Activated naive CD8-positive, alpha-beta T cell treated with anti-CD3 and anti-CD28 coated beads, Interleukin-2, amount 50 U/mL, for 24 hours (primary cell): ENCODE data around the gene RGPD8.
"Not testable (repeated sequence)": the region's sequence is repeated elsewhere in the genome, so short reads cannot be mapped to it uniquely, and the experiment has no call there.

Experiments
- ATAC-seq: fragments of 150-1000 bp; cut with Tn5 transposase; one replicate; pipeline ENCODE4 v1.10.0; 2021
- DNase-seq: peaks from one replicate; pipeline ENCODE4 v3.0.0; 2021
- H3K27ac Mint-ChIP-seq: one replicate; pipeline ENCODE4 v1.8.0; 2021; ENCODE audit warnings: mild to moderate bottlenecking, mixed read lengths
- H3K27me3 Mint-ChIP-seq: one replicate; pipeline ENCODE4 v1.8.0; 2021; ENCODE audit warnings: mixed read lengths
- H3K36me3 Mint-ChIP-seq: one replicate; pipeline ENCODE4 v1.8.0; 2021; ENCODE audit warnings: low read depth, mixed read lengths
- H3K4me1 Mint-ChIP-seq: one replicate; pipeline ENCODE4 v1.8.0; 2021; ENCODE audit warnings: mixed read lengths
- H3K4me3 Mint-ChIP-seq: one replicate; pipeline ENCODE4 v1.8.0; 2021; ENCODE audit warnings: mild to moderate bottlenecking, moderate library complexity, mixed read lengths
- H3K9me3 Mint-ChIP-seq: one replicate; pipeline ENCODE4 v1.8.0; 2021; ENCODE audit warnings: mixed read lengths

The RGPD8 gene

GRCh38 chr2:112433480-112433879 lies at the start of gene RGPD8:
TSS of gene RGPD8 (minus strand) at chr2:112433645. CDS start at chr2:112433453, 192 bp downstream.
- DNase-seq: peak; percentile 84
- ATAC-seq: peak; percentile 99
- not testable (repeated sequence) for H3K9me3 Mint-ChIP-seq, H3K27me3 Mint-ChIP-seq, H3K36me3 Mint-ChIP-seq
- Mint-ChIP-seq H3K4me1 (peaks cover 13% of the 10 kb centered on the region), H3K27ac (peak within 1 kb of the TSS; percentile 39), H3K4me3 (peak within 1 kb of the TSS; percentile 78)

DNA sequence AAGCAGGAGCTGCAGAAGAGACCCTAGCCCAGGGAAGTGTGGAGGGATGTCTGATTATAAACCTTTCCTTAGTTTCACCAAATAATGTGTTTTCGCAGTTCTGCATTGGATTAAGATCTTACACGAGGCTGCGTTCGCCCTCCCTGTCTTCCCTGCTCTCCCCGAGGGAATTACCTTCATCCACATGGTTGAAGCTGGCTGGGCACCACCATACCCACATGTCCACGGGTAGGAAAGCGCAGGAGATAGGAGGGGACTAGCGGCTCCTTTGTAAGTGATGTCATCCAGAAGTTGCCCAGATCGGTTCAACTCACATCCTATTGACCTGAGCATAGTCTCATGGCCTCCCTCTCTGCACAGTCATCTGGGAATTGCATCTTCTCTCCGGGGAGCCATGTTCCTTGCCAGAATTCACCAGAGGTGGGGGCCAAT lies 49.6 kb upstream of the RGPD8 start:
- peaks cover 49% of the 10 kb centered on the region for H3K4me1 Mint-ChIP-seq
- peak overlapping the region; percentile 88 for H3K27ac Mint-ChIP-seq
- no peak for ATAC-seq
- peak overlapping the region; percentile 93 for H3K4me3 Mint-ChIP-seq
- peaks cover 29% of the 10 kb centered on the region for H3K36me3 Mint-ChIP-seq
- no peaks in the 10 kb centered on the region for H3K9me3 Mint-ChIP-seq
- H3K27me3 Mint-ChIP-seq: no peaks in the 10 kb centered on the region
- DNase-seq: peak; percentile 22

DNA sequence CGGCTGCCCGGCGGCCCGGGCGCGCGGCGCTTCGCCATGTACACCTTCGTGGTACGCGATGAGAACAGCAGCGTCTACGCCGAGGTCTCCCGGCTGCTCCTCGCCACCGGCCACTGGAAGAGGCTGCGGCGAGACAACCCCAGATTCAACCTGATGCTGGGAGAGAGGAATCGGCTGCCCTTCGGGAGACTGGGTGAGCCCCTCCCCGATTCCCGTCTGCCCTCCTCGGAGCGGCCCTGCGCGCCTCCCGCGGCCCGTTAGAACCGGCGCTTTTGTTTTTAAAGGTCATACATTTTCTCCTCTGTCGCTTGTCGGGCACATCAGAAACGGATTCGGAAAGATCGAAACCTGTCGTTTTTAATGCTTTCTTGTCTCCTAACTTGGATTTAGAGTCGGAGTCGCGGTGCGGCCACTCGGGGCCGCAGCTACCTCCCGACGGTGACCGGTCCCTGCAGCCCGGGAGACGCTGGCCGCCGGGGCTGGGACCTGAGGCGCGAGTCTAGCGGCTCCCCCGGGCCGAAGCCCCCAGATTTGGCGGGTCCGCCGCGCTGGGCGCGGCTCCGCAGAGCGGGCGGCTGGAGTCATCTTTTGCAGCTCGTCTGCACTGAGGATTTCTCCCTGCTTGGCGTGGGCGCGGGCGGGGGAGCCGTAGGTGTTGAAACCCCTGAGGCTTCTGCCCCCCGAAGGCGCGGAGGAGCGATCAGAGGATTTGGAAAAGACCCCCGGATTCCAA lies 49.0 kb upstream of the RGPD8 start:
- peak overlapping the region; percentile 93 for H3K4me3 Mint-ChIP-seq
- no peaks in the 10 kb centered on the region for H3K27me3 Mint-ChIP-seq
- DNase-seq (peak; percentile 36), ATAC-seq (peak; percentile 2)
- H3K27ac Mint-ChIP-seq: peak overlapping the region; percentile 88
- no peaks in the 10 kb centered on the region for H3K9me3 Mint-ChIP-seq
- H3K36me3 Mint-ChIP-seq: peaks cover 23% of the 10 kb centered on the region
- peaks cover 44% of the 10 kb centered on the region for H3K4me1 Mint-ChIP-seq

- peaks cover 19% of the 10 kb centered on the region for H3K36me3 Mint-ChIP-seq
- no peaks in the 10 kb centered on the region for H3K9me3 Mint-ChIP-seq
- H3K27ac Mint-ChIP-seq: peak within 1 kb of the TSS; percentile 88
- peaks cover 36% of the 10 kb centered on the region for H3K4me1 Mint-ChIP-seq
- no peaks in the 10 kb centered on the region for H3K27me3 Mint-ChIP-seq
- DNase-seq (peak; percentile 83), ATAC-seq (peak; percentile 69)
- peak within 1 kb of the TSS; percentile 93 for H3K4me3 Mint-ChIP-seq
Measured at GRCh38 chr2:112481528-112482233, 48.2 kb upstream of the RGPD8 start, which contains the start of gene TTL. TSS of gene TTL (plus strand) at chr2:112482156. CDS start at chr2:112482345, 189 bp downstream.

DNA sequence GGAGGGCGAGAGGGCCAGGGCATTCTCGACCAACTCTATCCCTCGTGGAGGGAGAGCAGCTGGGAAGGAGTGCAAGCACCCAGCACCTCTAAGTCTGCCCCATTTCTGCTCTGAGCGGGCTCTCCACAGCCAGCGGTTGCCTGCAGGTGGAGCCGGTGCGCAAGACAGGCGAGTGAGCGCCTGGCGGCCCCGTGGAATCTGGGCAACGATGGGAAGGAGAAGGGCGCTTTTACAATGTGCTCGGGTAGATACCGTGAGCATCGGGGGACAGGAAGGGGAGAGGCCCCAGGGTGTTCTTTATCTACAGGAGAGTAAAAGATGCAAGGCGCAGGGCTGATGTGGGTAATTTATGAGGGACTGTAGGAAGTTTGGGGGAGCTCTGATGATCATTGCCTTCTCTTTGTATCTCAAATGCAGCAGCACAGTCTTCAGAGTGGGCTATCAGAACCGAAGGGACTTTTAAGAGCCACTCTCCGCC lies 47.6 kb upstream of the RGPD8 start:
- Mint-ChIP-seq H3K4me3 (peak overlapping the region; percentile 87), H3K27me3 (no peaks in the 10 kb centered on the region), H3K4me1 (peaks cover 30% of the 10 kb centered on the region), H3K27ac (peak overlapping the region; percentile 84), H3K9me3 (no peaks in the 10 kb centered on the region), H3K36me3 (peaks cover 16% of the 10 kb centered on the region)
- peak; percentile 86 for DNase-seq
- ATAC-seq: peak; percentile 89

DNA sequence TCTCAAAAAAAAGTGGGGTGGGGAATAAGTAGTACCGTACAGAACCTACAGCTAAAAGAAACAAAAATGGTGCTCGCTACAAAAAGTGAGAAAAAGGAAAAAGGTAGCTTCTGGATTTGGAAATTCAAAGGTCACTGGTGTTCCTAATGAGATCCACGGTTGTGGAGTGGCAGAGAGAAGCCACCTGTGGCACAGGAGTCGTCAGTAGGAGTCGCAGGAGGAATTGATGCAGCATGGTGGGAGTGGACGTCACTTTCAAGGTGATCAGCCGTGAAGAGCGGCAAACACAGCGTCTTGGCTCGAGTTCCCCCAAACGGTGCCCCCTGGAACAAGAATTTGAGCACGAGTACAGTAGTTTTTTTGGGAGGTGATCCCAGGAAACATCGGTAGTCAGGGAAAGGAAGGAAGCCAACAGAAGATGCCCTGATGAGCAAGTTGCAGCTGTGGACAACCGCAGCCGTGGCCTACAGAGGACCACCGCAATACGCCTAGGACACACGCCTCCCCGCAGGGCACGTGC lies 47.1 kb upstream of the RGPD8 start:
- Mint-ChIP-seq H3K9me3 (no peaks in the 10 kb centered on the region), H3K27me3 (no peaks in the 10 kb centered on the region), H3K4me1 (peaks cover 27% of the 10 kb centered on the region), H3K4me3 (peak overlapping the region; percentile 87), H3K27ac (peak overlapping the region; percentile 84), H3K36me3 (peaks cover 12% of the 10 kb centered on the region)
- peak; percentile 20 for DNase-seq
- no peak for ATAC-seq

- ATAC-seq: no peak
Measured at GRCh38 chr2:112476434-112476833, 43.0 kb upstream of the RGPD8 start.

DNA sequence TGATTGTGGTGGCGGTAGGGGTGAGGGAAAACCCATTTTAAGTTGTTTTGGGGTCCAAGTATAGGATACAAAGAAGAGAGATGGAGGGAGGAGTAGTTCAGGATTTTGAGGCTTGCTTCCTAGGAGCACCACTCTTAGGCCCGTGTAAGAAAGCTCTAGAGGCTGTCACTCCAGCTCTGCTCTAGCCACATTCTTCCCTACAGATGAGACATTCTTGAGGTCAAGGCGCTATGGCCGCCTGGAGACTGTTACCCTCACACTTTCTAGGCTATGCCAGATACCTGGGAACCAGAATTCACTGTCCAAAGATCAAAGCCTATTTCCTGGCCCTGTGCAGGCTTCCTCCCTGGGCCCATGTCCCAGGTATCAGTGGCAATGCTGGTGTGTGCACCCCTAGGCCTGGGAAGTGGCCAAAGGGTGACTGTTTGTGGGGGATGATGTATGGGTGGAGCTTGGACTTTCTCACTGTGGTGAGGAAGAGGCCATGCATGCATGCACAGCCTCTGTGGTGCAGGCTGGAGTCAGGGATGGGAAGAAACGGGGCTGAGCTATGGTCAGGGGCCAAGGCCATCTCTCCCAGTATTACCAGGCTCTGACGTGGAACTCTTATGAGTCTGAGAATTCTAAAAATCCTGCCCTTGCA lies 41.5 kb upstream of the RGPD8 start:
- no peak overlapping the region for H3K4me3 Mint-ChIP-seq
- no peak for DNase-seq
- no peaks in the 10 kb centered on the region for H3K27me3 Mint-ChIP-seq
- H3K36me3 Mint-ChIP-seq: no peaks in the 10 kb centered on the region
- H3K9me3 Mint-ChIP-seq: no peaks in the 10 kb centered on the region
- ATAC-seq: no peak
- H3K27ac Mint-ChIP-seq: no peak overlapping the region
- peaks cover 2% of the 10 kb centered on the region for H3K4me1 Mint-ChIP-seq

More at GRCh38 chr2:112476434-112476833, 43.0 kb upstream of the RGPD8 start:
- H3K9me3 Mint-ChIP-seq: no peaks in the 10 kb centered on the region
- H3K4me1 Mint-ChIP-seq: peaks cover 11% of the 10 kb centered on the region
- no peaks in the 10 kb centered on the region for H3K27me3 Mint-ChIP-seq
- DNase-seq: no peak
- no peak overlapping the region for H3K27ac Mint-ChIP-seq
- no peaks in the 10 kb centered on the region for H3K36me3 Mint-ChIP-seq
- no peak overlapping the region for H3K4me3 Mint-ChIP-seq

DNA sequence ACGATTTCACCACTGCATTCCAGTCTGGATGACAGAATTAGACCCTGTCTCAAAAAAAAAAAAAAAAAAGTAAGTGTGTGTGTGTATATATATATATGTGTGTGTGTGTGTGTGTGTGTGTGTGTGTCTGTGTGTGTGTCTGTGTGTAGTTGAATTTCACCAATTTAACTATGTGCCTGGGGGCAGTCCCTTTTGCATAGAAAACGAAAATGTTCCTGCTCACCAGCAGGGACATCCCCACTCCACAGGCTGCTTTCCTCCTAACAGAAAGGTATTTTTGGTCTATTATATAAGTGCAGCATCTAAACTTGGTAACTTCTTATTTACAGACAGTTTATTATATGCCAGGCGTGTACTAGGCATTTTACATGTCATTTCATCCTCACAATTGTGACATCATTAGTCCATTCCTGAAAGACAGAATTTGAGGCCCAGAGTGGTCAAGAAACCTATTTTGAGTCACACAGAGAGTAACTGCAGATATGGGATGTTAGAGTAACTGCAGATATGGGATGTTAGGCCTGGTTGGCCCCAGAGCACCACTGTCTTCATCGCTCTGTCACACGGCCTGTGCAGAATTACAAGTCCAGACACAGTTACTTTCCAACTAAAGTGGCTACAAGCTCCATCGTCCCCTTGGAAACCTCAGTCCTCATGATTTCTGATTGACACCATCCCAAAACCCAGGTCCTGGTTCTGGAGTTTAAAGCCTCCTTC lies 39.3 kb upstream of the RGPD8 start:
- Mint-ChIP-seq H3K36me3 (no peaks in the 10 kb centered on the region), H3K4me1 (peaks cover 2% of the 10 kb centered on the region), H3K27ac (no peak overlapping the region), H3K9me3 (no peaks in the 10 kb centered on the region), H3K4me3 (no peak overlapping the region), H3K27me3 (no peaks in the 10 kb centered on the region)
- ATAC-seq (peak; percentile 54), DNase-seq (no peak)

GRCh38 chr2:112465382-112465781 lies 31.9 kb upstream of the RGPD8 start:
- no peak overlapping the region for H3K4me3 Mint-ChIP-seq
- no peak overlapping the region for H3K27ac Mint-ChIP-seq
- H3K27me3 Mint-ChIP-seq: peaks cover 8% of the 10 kb centered on the region
- no peak for ATAC-seq
- no peaks in the 10 kb centered on the region for H3K9me3 Mint-ChIP-seq
- no peaks in the 10 kb centered on the region for H3K36me3 Mint-ChIP-seq
- H3K4me1 Mint-ChIP-seq: no peaks in the 10 kb centered on the region
- DNase-seq: no peak

DNA sequence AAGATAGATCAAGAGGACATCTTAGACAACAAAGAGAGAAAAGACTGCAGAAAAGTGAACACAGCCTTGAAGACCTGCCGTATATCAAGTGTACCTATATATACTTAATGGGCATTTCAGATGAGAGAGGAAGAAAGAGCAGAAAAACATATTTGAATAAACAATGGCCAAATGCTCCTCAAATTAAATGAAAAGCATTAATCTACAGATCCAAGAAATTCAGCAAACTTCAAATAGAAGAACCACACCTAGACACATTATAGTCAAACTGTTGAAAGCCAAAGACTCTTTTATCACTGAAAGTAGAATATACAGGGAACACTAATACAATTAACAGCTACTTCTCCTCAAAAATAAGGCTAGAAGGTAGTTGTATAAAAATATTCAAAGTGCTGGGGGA lies 29.8 kb upstream of the RGPD8 start:
- H3K4me1 Mint-ChIP-seq: no peaks in the 10 kb centered on the region
- ATAC-seq (no peak), DNase-seq (no peak)
- no peak overlapping the region for H3K27ac Mint-ChIP-seq
- peaks cover 8% of the 10 kb centered on the region for H3K27me3 Mint-ChIP-seq
- H3K36me3 Mint-ChIP-seq: no peaks in the 10 kb centered on the region
- no peaks in the 10 kb centered on the region for H3K9me3 Mint-ChIP-seq
- no peak overlapping the region for H3K4me3 Mint-ChIP-seq

GRCh38 chr2:112462178-112462577 lies 28.7 kb upstream of the RGPD8 start:
- Mint-ChIP-seq H3K27me3 (peaks cover 8% of the 10 kb centered on the region), H3K27ac (no peak overlapping the region), H3K4me3 (no peak overlapping the region), H3K9me3 (no peaks in the 10 kb centered on the region), H3K4me1 (no peaks in the 10 kb centered on the region), H3K36me3 (no peaks in the 10 kb centered on the region)
- ATAC-seq: no peak
- DNase-seq: no peak

- no peaks in the 10 kb centered on the region for H3K9me3 Mint-ChIP-seq
- no peak overlapping the region for H3K27ac Mint-ChIP-seq
- no peak overlapping the region for H3K4me3 Mint-ChIP-seq
- ATAC-seq (no peak), DNase-seq (no peak)
- H3K4me1 Mint-ChIP-seq: no peaks in the 10 kb centered on the region
- peaks cover 8% of the 10 kb centered on the region for H3K27me3 Mint-ChIP-seq
- H3K36me3 Mint-ChIP-seq: no peaks in the 10 kb centered on the region
Measured at GRCh38 chr2:112459372-112459771, 25.9 kb upstream of the RGPD8 start.

DNA sequence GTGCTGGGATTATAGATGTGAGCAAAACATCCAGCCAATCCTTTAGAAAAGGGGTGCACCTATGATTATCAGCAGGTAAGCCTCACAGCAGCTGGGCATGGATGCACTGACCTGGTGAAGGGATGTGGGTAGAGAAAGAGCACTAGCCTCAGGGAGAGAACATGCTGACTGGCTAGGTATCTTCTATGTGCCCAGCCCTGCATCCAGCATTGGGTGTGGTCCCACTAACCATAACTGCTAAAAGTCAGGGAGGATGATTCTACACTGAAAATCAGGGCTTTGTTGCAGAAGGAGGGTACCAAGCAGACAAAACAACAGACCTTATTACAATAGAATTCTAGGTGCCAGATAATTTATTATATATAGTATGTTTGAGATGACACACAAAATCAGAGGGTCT lies 21.1 kb upstream of the RGPD8 start:
- Mint-ChIP-seq H3K9me3 (peaks cover 6% of the 10 kb centered on the region), H3K4me3 (no peak overlapping the region), H3K27me3 (no peaks in the 10 kb centered on the region), H3K4me1 (no peaks in the 10 kb centered on the region), H3K27ac (no peak overlapping the region), H3K36me3 (no peaks in the 10 kb centered on the region)
- ATAC-seq (no peak), DNase-seq (no peak)
